Transverse colon (tissue), 4 donors: ENCODE measurements around the gene CAND1. TPM values are rescaled to one million over a fixed set of nuclear protein-coding genes. Genes with fewer than 3 reads are reported as not detected.

Experiments
- DNase-seq: peaks from one replicate; pipeline ENCODE4 v3.0.0-alpha.2; 2019
- H3K27ac ChIP-seq, 4 donors: fragments of 200-600 bp; sonication (generic); 2 replicates each; pipeline ENCODE4 v1.5.1; 2016 to 2018; ENCODE audit warnings: inconsistent platforms in 4 of 4
- H3K27me3 ChIP-seq: fragments of 200-600 bp; sonication (generic); 2 replicates; pipeline ENCODE4 v1.5.1; 2017; ENCODE audit warnings: inconsistent platforms
- H3K36me3 ChIP-seq, 4 donors: fragments of 200-600 bp; sonication (generic); 2 replicates each; pipeline ENCODE4 v1.5.1; 2017 to 2019; ENCODE audit warnings: inconsistent platforms in 4 of 4
- H3K4me1 ChIP-seq, 4 donors: fragments of 200-600 bp; sonication (generic); 2 replicates each; pipeline ENCODE4 v1.5.1; 2017 to 2020; ENCODE audit warnings: inconsistent platforms in 4 of 4
- H3K4me3 ChIP-seq, 4 donors: fragments of 200-600 bp; sonication (generic); 1 replicate in 1 of 4; 2 replicates in 3 of 4; pipeline versions ENCODE4 v1.5.1 to v1.6.1; 2017 to 2019; ENCODE audit warnings: inconsistent platforms in 4 of 4
- H3K9me3 ChIP-seq, 2 donors: fragments of 200-600 bp; sonication (generic); 2 replicates each; pipeline ENCODE4 v1.5.1; 2017 to 2019; ENCODE audit warnings: inconsistent platforms in 2 of 2
- CTCF ChIP-seq, 5 experiments: fragments of 200-600 bp in 3 of 5; fragments of 450-650 bp in 2 of 5; sonication (generic) in 3 of 5; IDR thresholded peaks; 1 replicate in 2 of 5; 2 replicates in 3 of 5; pipeline ENCODE4 v1.5.1; 2016 to 2017; ENCODE audit warnings: antibody characterized with exemption in 5 of 5, inconsistent platforms in 3 of 5, mild to moderate bottlenecking in 2 of 5, moderate library complexity in 1 of 5
- EP300 ChIP-seq: sonication (generic); formaldehyde crosslinking; IDR thresholded peaks from one replicate; pipeline ENCODE4 v1.6.1; 2017; ENCODE audit warnings: antibody characterized with exemption, low read depth
- POLR2A ChIP-seq: fragments of 450-650 bp; IDR thresholded peaks from one replicate; pipeline ENCODE4 v1.6.1; 2016; ENCODE audit warnings: antibody characterized with exemption, mild to moderate bottlenecking, moderate library complexity
- POLR2AphosphoS5 ChIP-seq, 3 donors: sonication (generic); formaldehyde crosslinking; IDR thresholded peaks; one replicate each; pipeline ENCODE4 v1.6.1; 2016; ENCODE audit warnings: antibody characterized with exemption in 3 of 3
- WGBS, 2 donors: methylation state at CpG; one replicate each; pipeline ENCODE4 v1.1.5; 2018; ENCODE audit warnings: low coverage in 1 of 2; 5-methylcytosine and 5-hydroxymethylcytosine counted together
- in situ Hi-C, 4 donors: fragments of 200-750 bp; cut with MboI; loops; one replicate each; pipeline versions ENCODE4 v1.15.0 to v1.15.1; 2017; ENCODE audit warnings: low sequenced_read_pairs in 3 of 4, low pct_ligation_motif_present in 1 of 4, low pct_unique_long_range_greater_than_20kb in 1 of 4
- intact Hi-C: fragments of 100-400 bp; cut with DNase I; formaldehyde crosslinking; loops from one replicate; pipeline ENCODE4 v1.15.1; 2023; ENCODE audit warnings: low total_unique reads
- total RNA-seq, 4 donors: library from RNA; depleted of rRNA; stranded (reverse); fragments of >200 nt; gene quantifications; one replicate each; pipeline ENCODE4 v1.1.0, GENCODE V29; 2016

CAND1 gene
- total RNA-seq, 4 donors from 2014 or later: 58.4 to 99.2 (median 83.0) TPM

- WGBS, 2 donors: 94 to 98% methylated on average over 7 of the region's 7 CpGs
- no peak for DNase-seq
- in situ Hi-C loops: no loop called here
- Histone ChIP-seq H3K36me3 (peaks cover 2 to 61% (median 15%) of the 10 kb centered on the region in 4 donors), H3K27ac (no peak overlapping the region), H3K4me1 (no peaks in the 10 kb centered on the region), H3K9me3 (no peaks in the 10 kb centered on the region), H3K4me3 (no peak overlapping the region), H3K27me3 (no peaks in the 10 kb centered on the region)
- intact Hi-C loops: no loop called here
- TF ChIP-seq POLR2A (no peak), EP300 (no peak), POLR2AphosphoS5 (IDR thresholded peaks at IDR 0.05) (no peak), CTCF (IDR thresholded peaks at IDR 0.05) (no peak)
These were observed 33.0 kb downstream of the CAND1 start for GRCh38 chr12:67302162-67302561.

- no peak for DNase-seq
- Histone ChIP-seq H3K27ac (no peak overlapping the region), H3K9me3 (no peaks in the 10 kb centered on the region), H3K4me1 (no peaks in the 10 kb centered on the region), H3K27me3 (no peaks in the 10 kb centered on the region), H3K36me3 (peaks cover 3 to 87% (median 19%) of the 10 kb centered on the region in 4 donors), H3K4me3 (no peak overlapping the region)
- WGBS, 2 donors: 83 to 89% methylated on average over 1 of the region's 1 CpG
- TF ChIP-seq CTCF (IDR thresholded peaks at IDR 0.05) (no peak), EP300 (no peak), POLR2AphosphoS5 (IDR thresholded peaks at IDR 0.05) (no peak), POLR2A (no peak)
- intact Hi-C loops (no loop called here), in situ Hi-C loops (no loop called here)
These were observed 36.4 kb downstream of the CAND1 start for GRCh38 chr12:67305544-67305943.

GRCh38 chr12:67306712-67307111 is 37.6 kb downstream of the CAND1 start:
- Histone ChIP-seq H3K4me1 (no peaks in the 10 kb centered on the region), H3K4me3 (no peak overlapping the region), H3K27ac (no peak overlapping the region), H3K36me3 (peaks cover 3 to 86% (median 20%) of the 10 kb centered on the region in 4 donors), H3K27me3 (no peaks in the 10 kb centered on the region), H3K9me3 (no peaks in the 10 kb centered on the region)
- 94 to 100% methylated on average over 2 of the region's 2 CpGs for WGBS, 2 donors
- DNase-seq: no peak
- in situ Hi-C loops (no loop called here), intact Hi-C loops (no loop called here)
- TF ChIP-seq POLR2AphosphoS5 (IDR thresholded peaks at IDR 0.05) (no peak), EP300 (no peak), CTCF (IDR thresholded peaks at IDR 0.05) (no peak), POLR2A (no peak)

GRCh38 chr12:67315661-67316060 is 46.5 kb downstream of the CAND1 start:
- 72 to 88% methylated on average over 1 of the region's 1 CpG for WGBS, 2 donors
- TF ChIP-seq CTCF (IDR thresholded peaks at IDR 0.05) (no peak), EP300 (no peak), POLR2A (no peak), POLR2AphosphoS5 (IDR thresholded peaks at IDR 0.05) (no peak)

More at GRCh38 chr12:67315661-67316060, 46.5 kb downstream of the CAND1 start:
- Histone ChIP-seq H3K27me3 (no peaks in the 10 kb centered on the region), H3K4me3 (no peak overlapping the region), H3K27ac (no peak overlapping the region), H3K36me3 (peaks cover 0 to 29% (median 11%) of the 10 kb centered on the region in 4 donors), H3K9me3 (no peaks in the 10 kb centered on the region), H3K4me1 (no peaks in the 10 kb centered on the region)
- in situ Hi-C loops (no loop called here), intact Hi-C loops (loop anchor here (10.0 kb wide), 1 partner anchor 1339 kb away; no protein-coding TSS in a partner anchor)
- no peak for DNase-seq
